PFSK-1 (cell line): ENCODE results near the gene ALDH1A3.

Experiments used
- FOXP2 ChIP-seq: optimal IDR thresholded peaks from 2 replicates; pipeline ENCODE3; 2011; ENCODE audit warnings: borderline replicate concordance, control low read depth, inconsistent platforms; ENCODE audit not compliant: insufficient read depth; ENCODE audit errors: extremely low read length, extremely low read depth
- POLR2AphosphoS5 ChIP-seq: IDR thresholded peaks from 2 replicates; pipeline ENCODE4 v1.6.1; 2012; ENCODE audit warnings: low read depth, mild to moderate bottlenecking, control low read depth, low read length, moderate library complexity
- REST ChIP-seq, 2 experiments: IDR thresholded peaks; 2 replicates each; pipeline versions ENCODE4 v1.6.1 to v1.8.0; 2011 to 2012; ENCODE audit warnings: low read depth in 2 of 2, low read length in 2 of 2, control low read depth in 1 of 2, inconsistent platforms in 1 of 2, mild to moderate bottlenecking in 1 of 2, moderate library complexity in 1 of 2; ENCODE audit not compliant: insufficient read depth in 1 of 2
- SIN3A ChIP-seq: IDR thresholded peaks from 2 replicates; pipeline ENCODE4 v1.6.1; 2012; ENCODE audit warnings: mild to moderate bottlenecking, low read length, moderate library complexity, borderline replicate concordance; ENCODE audit not compliant: insufficient read depth
- TAF1 ChIP-seq: IDR thresholded peaks from 2 replicates; pipeline ENCODE4 v1.6.1; 2012; ENCODE audit warnings: low read length, control low read depth, borderline replicate concordance; ENCODE audit not compliant: insufficient read depth

GRCh38 chr15:100881573-100882336 lies 2.1 kb downstream of the ALDH1A3 start:
- TF ChIP-seq POLR2AphosphoS5 (no peak), TAF1 (no peak), SIN3A (no peak), REST (IDR thresholded peaks at IDR 0.05; ENCODE audit: insufficient read depth in 1 of 2, low read depth in 2 of 2, low read length in 2 of 2) (no peak), FOXP2 (no peak)
